HepG2 (cell line): ENCODE measurements around the gene AP4S1. TPM values are rescaled to one million over a fixed set of nuclear protein-coding genes. Genes with fewer than 3 reads are reported as not detected.

Experiments used
- GABPA ChIP-seq, 2 experiments: IDR thresholded peaks; 2 replicates each; pipeline ENCODE4 v1.6.1; 2011 to 2016; ENCODE audit warnings: low read depth in 2 of 2, low read length in 1 of 2, missing biosample characterization in 1 of 2, missing genetic modification characterization in 1 of 2
- NFYB ChIP-seq: sonication (generic); formaldehyde crosslinking; IDR thresholded peaks from 2 replicates; pipeline ENCODE4 v1.4.0; 2020; ENCODE audit warnings: missing genetic modification reagents
- NPAS2 ChIP-seq: sonication (generic); formaldehyde crosslinking; IDR thresholded peaks from 2 replicates; pipeline ENCODE4 v1.8.0; 2022; ENCODE audit warnings: mild to moderate bottlenecking, missing genetic modification reagents, borderline replicate concordance
- WIZ ChIP-seq: sonication (generic); formaldehyde crosslinking; IDR thresholded peaks from 2 replicates; pipeline ENCODE4 v1.5.1; 2020; ENCODE audit warnings: mild to moderate bottlenecking, missing genetic modification reagents
- ZNF160 ChIP-seq: sonication (generic); formaldehyde crosslinking; IDR thresholded peaks from 2 replicates; pipeline ENCODE4 v1.8.0; 2022; ENCODE audit warnings: mild to moderate bottlenecking, inconsistent platforms, missing genetic modification reagents
- ZNF30 ChIP-seq: sonication (generic); formaldehyde crosslinking; IDR thresholded peaks from 2 replicates; pipeline ENCODE4 v1.5.0; 2020; ENCODE audit warnings: mild to moderate bottlenecking, missing genetic modification reagents
- ZNF335 ChIP-seq: sonication (generic); formaldehyde crosslinking; IDR thresholded peaks from 2 replicates; pipeline ENCODE4 v1.4.0; 2020; ENCODE audit warnings: missing genetic modification reagents
- ZNF33A ChIP-seq: sonication (generic); formaldehyde crosslinking; IDR thresholded peaks from 2 replicates; pipeline ENCODE4 v1.5.1; 2020; ENCODE audit warnings: missing genetic modification reagents, mild to moderate bottlenecking, moderate library complexity, borderline replicate concordance
- ZSCAN21 ChIP-seq: sonication (generic); formaldehyde crosslinking; IDR thresholded peaks from 2 replicates; pipeline ENCODE4 v1.8.0; 2022; ENCODE audit warnings: mild to moderate bottlenecking, missing genetic modification reagents, moderate library complexity, borderline replicate concordance
- polyA plus RNA-seq, 8 experiments: library from polyadenylated mRNA; depleted of rRNA in 3 of 8; stranded (reverse) in 7 of 8; unstranded in 1 of 8; fragments of >200 nt; fragmentation: Illumina TruSeq in 4 of 8; extraction: Trizol in 4 of 8; gene quantifications; 2 replicates each; pipeline versions ENCODE4 v1.2.1 to v1.2.3, GENCODE V29; 2011 to 2016; ENCODE audit warnings: low read depth in 4 of 8, missing spikeins in 1 of 8, mixed read lengths in 1 of 8; ENCODE audit not compliant: insufficient read depth in 1 of 8
- total RNA-seq, 5 experiments: library from RNA; depleted of rRNA; stranded (reverse); fragments of >200 nt; fragmentation: Illumina TruSeq; extraction: Trizol; gene quantifications; 2 replicates each; pipeline ENCODE4 v1.2.3, GENCODE V29; 2016; ENCODE audit warnings: low read depth in 1 of 5
- TF ChIP-seq, protein P1 (sequence below): sonication (generic); formaldehyde crosslinking; IDR thresholded peaks from 2 replicates; pipeline ENCODE4 v1.4.0; 2020; ENCODE audit warnings: mild to moderate bottlenecking, missing genetic modification reagents
- TF ChIP-seq, protein P2 (sequence below): sonication (generic); formaldehyde crosslinking; IDR thresholded peaks from 2 replicates; pipeline ENCODE4; 2020; ENCODE audit warnings: missing genetic modification reagents, mild to moderate bottlenecking, borderline replicate concordance
- TF ChIP-seq, protein P3 (sequence below): IDR thresholded peaks from 2 replicates; pipeline ENCODE4 v1.6.1; 2016
- TF ChIP-seq, protein P4 (sequence below): sonication (generic); formaldehyde crosslinking; conservative IDR thresholded peaks from 2 replicates; pipeline ENCODE4 v1.8.1; 2023; ENCODE audit warnings: missing genetic modification reagents
- TF ChIP-seq, protein P5 (sequence below): fragments of 450-650 bp; IDR thresholded peaks from 2 replicates; pipeline ENCODE4 v1.6.1; 2017; ENCODE audit warnings: mild to moderate bottlenecking
- TF ChIP-seq, protein P6 (sequence below): sonication (generic); formaldehyde crosslinking; IDR thresholded peaks from 2 replicates; pipeline ENCODE4 v1.4.0; 2020; ENCODE audit warnings: mild to moderate bottlenecking, missing genetic modification reagents

AP4S1 gene
- total and polyA plus RNA-seq, 2 of the 13 experiments (the other 11 are each of a cell fraction or from before 2014, with no cell fraction given), result 3.9 to 21.1 TPM

DNA sequence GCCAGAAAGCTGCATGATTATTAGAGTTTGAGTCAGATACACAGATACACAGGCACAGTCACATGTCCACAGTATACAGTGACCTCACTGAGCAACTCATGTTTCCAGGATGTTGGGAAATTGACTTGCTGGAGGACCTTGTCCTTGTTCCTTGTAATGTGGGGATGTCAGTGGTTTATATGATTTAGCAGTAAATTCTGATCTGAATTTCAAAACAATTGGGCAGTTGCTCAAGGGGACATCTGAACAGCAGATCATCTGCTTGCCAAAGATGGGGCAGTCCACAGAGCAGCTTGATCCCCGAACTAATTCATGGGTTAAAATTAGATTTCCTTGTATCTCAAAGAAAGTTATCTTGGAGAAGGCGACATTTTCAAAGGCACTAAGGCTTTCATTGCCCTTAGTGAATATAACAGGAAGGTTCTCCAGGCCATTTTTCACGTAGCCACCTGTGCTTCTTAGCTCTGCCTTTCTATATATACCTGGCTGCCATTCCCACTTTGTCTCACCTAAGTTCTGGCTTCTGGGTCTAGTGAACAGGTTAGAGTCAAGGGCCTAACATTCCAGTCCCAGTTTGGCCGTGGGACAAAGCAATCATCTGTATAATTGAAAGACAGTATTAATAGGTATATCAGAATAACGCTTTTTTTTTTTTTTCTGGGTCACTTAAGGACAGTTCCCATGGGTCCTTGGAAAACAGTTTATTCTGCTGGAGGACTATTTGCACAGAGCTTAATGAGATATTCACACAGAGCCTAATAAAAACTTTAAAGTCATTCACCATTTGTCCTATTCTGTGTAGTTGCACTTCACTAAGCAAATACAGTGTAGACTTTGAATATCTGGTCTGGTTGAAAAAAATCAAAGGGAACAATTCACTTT, 65.7 kb downstream of the AP4S1 start (continued):
- peak; percentile 74; the same call in 1 of the 2 replicates for TF ChIP-seq ZSCAN21 (CRISPR knock-in tag)
- TF ChIP-seq, protein P1, sequence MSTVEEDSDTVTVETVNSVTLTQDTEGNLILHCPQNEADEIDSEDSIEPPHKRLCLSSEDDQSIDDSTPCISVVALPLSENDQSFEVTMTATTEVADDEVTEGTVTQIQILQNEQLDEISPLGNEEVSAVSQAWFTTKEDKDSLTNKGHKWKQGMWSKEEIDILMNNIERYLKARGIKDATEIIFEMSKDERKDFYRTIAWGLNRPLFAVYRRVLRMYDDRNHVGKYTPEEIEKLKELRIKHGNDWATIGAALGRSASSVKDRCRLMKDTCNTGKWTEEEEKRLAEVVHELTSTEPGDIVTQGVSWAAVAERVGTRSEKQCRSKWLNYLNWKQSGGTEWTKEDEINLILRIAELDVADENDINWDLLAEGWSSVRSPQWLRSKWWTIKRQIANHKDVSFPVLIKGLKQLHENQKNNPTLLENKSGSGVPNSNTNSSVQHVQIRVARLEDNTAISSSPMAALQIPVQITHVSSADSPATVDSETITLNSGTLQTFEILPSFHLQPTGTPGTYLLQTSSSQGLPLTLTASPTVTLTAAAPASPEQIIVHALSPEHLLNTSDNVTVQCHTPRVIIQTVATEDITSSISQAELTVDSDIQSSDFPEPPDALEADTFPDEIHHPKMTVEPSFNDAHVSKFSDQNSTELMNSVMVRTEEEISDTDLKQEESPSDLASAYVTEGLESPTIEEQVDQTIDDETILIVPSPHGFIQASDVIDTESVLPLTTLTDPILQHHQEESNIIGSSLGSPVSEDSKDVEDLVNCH (CRISPR knock-in tag), result no peak
- TF ChIP-seq, protein P2, sequence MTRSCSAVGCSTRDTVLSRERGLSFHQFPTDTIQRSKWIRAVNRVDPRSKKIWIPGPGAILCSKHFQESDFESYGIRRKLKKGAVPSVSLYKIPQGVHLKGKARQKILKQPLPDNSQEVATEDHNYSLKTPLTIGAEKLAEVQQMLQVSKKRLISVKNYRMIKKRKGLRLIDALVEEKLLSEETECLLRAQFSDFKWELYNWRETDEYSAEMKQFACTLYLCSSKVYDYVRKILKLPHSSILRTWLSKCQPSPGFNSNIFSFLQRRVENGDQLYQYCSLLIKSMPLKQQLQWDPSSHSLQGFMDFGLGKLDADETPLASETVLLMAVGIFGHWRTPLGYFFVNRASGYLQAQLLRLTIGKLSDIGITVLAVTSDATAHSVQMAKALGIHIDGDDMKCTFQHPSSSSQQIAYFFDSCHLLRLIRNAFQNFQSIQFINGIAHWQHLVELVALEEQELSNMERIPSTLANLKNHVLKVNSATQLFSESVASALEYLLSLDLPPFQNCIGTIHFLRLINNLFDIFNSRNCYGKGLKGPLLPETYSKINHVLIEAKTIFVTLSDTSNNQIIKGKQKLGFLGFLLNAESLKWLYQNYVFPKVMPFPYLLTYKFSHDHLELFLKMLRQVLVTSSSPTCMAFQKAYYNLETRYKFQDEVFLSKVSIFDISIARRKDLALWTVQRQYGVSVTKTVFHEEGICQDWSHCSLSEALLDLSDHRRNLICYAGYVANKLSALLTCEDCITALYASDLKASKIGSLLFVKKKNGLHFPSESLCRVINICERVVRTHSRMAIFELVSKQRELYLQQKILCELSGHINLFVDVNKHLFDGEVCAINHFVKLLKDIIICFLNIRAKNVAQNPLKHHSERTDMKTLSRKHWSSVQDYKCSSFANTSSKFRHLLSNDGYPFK (CRISPR knock-in tag), result no peak
- peak; percentile 23; the same call in 1 of the 2 replicates for TF ChIP-seq ZNF335 (CRISPR knock-in tag)
- TF ChIP-seq, protein P3, sequence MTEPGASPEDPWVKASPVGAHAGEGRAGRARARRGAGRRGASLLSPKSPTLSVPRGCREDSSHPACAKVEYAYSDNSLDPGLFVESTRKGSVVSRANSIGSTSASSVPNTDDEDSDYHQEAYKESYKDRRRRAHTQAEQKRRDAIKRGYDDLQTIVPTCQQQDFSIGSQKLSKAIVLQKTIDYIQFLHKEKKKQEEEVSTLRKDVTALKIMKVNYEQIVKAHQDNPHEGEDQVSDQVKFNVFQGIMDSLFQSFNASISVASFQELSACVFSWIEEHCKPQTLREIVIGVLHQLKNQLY, result 0 out of 2 replicates have a peak, but pooled peaks have one; percentile 34
- TF ChIP-seq WIZ, result 0 out of 2 replicates have a peak, but pooled peaks have one; percentile 9
- 0 out of 2 replicates have a peak, but pooled peaks have one; percentile 79 for TF ChIP-seq ZNF30 (CRISPR knock-in tag)
- no peak for TF ChIP-seq GABPA (IDR thresholded peaks at IDR 0.05; ENCODE audit: low read depth, low read length)
- TF ChIP-seq GABPA (CRISPR knock-in tag; IDR thresholded peaks at IDR 0.05; ENCODE audit: low read depth), result no peak
- TF ChIP-seq ZNF160 (CRISPR knock-in tag), result no peak
- no peak for TF ChIP-seq ZNF33A
- TF ChIP-seq, protein P4, sequence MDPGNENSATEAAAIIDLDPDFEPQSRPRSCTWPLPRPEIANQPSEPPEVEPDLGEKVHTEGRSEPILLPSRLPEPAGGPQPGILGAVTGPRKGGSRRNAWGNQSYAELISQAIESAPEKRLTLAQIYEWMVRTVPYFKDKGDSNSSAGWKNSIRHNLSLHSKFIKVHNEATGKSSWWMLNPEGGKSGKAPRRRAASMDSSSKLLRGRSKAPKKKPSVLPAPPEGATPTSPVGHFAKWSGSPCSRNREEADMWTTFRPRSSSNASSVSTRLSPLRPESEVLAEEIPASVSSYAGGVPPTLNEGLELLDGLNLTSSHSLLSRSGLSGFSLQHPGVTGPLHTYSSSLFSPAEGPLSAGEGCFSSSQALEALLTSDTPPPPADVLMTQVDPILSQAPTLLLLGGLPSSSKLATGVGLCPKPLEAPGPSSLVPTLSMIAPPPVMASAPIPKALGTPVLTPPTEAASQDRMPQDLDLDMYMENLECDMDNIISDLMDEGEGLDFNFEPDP, result 0 out of 2 replicates have a peak, but pooled peaks have one; percentile 15
- TF ChIP-seq, protein P5, sequence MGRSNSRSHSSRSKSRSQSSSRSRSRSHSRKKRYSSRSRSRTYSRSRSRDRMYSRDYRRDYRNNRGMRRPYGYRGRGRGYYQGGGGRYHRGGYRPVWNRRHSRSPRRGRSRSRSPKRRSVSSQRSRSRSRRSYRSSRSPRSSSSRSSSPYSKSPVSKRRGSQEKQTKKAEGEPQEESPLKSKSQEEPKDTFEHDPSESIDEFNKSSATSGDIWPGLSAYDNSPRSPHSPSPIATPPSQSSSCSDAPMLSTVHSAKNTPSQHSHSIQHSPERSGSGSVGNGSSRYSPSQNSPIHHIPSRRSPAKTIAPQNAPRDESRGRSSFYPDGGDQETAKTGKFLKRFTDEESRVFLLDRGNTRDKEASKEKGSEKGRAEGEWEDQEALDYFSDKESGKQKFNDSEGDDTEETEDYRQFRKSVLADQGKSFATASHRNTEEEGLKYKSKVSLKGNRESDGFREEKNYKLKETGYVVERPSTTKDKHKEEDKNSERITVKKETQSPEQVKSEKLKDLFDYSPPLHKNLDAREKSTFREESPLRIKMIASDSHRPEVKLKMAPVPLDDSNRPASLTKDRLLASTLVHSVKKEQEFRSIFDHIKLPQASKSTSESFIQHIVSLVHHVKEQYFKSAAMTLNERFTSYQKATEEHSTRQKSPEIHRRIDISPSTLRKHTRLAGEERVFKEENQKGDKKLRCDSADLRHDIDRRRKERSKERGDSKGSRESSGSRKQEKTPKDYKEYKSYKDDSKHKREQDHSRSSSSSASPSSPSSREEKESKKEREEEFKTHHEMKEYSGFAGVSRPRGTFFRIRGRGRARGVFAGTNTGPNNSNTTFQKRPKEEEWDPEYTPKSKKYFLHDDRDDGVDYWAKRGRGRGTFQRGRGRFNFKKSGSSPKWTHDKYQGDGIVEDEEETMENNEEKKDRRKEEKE, result no peak
- no peak for TF ChIP-seq NPAS2 (CRISPR knock-in tag)
- TF ChIP-seq, protein P6, sequence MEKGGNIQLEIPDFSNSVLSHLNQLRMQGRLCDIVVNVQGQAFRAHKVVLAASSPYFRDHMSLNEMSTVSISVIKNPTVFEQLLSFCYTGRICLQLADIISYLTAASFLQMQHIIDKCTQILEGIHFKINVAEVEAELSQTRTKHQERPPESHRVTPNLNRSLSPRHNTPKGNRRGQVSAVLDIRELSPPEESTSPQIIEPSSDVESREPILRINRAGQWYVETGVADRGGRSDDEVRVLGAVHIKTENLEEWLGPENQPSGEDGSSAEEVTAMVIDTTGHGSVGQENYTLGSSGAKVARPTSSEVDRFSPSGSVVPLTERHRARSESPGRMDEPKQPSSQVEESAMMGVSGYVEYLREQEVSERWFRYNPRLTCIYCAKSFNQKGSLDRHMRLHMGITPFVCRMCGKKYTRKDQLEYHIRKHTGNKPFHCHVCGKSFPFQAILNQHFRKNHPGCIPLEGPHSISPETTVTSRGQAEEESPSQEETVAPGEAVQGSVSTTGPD (CRISPR knock-in tag), result no peak
- TF ChIP-seq NFYB (CRISPR knock-in tag), result no peak
